Measurements from ENCODE around the gene CDC45.

- TF ChIP-seq CTCF (IDR thresholded peaks at IDR 0.05) (no peak), POLR2A (IDR thresholded peaks at IDR 0.05) (no peak)
Observed at GRCh38 chr22:19476023-19476422, 3.7 kb upstream of the CDC45 start.

Data from testis (tissue), 2 donors.